ENCODE measurements around the gene INTU.

INTU gene

DNA sequence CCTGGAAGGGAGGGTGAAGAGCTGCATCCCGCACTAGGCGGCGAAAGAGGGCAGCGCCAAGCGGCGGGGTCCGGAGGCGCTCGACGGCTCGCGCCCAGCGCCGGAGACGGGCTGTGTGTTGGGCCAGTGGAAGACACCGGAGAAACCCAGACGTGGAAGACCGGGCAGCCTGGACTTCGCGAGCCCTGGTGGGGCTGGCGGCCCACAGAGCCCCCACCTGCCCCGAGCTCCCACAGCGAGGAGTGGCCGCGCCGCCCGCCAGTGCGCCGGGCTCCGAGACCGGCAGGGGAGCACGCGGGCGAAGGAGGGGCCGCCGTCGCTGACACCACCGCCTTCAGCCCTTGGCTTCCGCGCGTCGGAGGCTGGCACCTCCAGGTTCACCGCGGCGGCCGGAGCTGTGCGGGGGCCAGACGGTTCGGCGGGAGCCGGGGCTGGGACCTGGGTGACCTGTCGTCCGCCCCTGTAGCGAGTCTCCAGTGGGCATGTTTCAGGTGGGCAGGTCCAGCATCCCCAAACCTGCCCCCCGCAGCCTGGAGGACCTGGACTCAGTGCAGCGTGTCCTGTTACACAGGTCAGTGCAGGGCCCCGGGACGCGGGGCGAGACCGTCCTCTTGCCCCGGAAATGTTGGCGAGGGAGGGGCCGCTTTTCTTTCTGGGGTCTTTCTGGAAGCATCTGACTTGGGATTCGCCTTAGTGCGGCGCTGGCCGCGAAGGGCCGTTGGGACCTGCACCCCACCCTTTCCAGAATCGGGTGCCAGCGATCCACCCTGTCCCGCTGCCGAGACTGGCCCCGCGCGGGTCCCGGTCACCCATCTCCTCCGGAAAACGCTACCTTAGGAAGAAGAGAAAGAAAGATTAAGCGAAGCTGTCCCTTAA lies 9.6 kb upstream of the INTU start (continued):
- TF ChIP-seq IKZF3 (tag by site-specific recombination; IDR thresholded peaks at IDR 0.05): no peak; the same call in 1 of the 2 replicates
- TF ChIP-seq, protein P1, sequence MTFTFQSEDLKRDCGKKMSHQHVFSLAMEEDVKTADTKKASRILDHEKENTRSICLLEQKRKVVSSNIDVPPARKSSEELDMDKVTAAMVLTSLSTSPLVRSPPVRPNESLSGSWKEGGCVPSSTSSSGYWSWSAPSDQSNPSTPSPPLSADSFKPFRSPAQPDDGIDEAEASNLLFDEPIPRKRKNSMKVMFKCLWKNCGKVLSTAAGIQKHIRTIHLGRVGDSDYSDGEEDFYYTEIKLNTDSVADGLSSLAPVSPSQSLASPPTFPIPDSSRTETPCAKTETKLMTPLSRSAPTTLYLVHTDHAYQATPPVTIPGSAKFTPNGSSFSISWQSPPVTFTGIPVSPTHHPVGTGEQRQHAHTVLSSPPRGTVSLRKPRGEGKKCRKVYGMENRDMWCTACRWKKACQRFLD (tag by site-specific recombination; IDR thresholded peaks at IDR 0.05): no peak
- TF ChIP-seq, protein P2, sequence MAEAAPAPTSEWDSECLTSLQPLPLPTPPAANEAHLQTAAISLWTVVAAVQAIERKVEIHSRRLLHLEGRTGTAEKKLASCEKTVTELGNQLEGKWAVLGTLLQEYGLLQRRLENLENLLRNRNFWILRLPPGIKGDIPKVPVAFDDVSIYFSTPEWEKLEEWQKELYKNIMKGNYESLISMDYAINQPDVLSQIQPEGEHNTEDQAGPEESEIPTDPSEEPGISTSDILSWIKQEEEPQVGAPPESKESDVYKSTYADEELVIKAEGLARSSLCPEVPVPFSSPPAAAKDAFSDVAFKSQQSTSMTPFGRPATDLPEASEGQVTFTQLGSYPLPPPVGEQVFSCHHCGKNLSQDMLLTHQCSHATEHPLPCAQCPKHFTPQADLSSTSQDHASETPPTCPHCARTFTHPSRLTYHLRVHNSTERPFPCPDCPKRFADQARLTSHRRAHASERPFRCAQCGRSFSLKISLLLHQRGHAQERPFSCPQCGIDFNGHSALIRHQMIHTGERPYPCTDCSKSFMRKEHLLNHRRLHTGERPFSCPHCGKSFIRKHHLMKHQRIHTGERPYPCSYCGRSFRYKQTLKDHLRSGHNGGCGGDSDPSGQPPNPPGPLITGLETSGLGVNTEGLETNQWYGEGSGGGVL (tag by site-specific recombination; IDR thresholded peaks at IDR 0.05): peak; percentile 70
- peak; percentile 55; the same call in 1 of the 2 replicates for TF ChIP-seq ZNF837 (tag by site-specific recombination; IDR thresholded peaks at IDR 0.05)
- TF ChIP-seq FEZF1 (tag by site-specific recombination; IDR thresholded peaks at IDR 0.05): no peak
- TF ChIP-seq ZNF791 (tag by site-specific recombination; IDR thresholded peaks at IDR 0.05): no peak
- TF ChIP-seq, protein P3, sequence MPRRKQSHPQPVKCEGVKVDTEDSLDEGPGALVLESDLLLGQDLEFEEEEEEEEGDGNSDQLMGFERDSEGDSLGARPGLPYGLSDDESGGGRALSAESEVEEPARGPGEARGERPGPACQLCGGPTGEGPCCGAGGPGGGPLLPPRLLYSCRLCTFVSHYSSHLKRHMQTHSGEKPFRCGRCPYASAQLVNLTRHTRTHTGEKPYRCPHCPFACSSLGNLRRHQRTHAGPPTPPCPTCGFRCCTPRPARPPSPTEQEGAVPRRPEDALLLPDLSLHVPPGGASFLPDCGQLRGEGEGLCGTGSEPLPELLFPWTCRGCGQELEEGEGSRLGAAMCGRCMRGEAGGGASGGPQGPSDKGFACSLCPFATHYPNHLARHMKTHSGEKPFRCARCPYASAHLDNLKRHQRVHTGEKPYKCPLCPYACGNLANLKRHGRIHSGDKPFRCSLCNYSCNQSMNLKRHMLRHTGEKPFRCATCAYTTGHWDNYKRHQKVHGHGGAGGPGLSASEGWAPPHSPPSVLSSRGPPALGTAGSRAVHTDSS (tag by site-specific recombination; IDR thresholded peaks at IDR 0.05): no peak
- TF ChIP-seq ZNF596 (tag by site-specific recombination; IDR thresholded peaks at IDR 0.05): no peak
- no peak for TF ChIP-seq ZNF610 (tag by site-specific recombination; IDR thresholded peaks at IDR 0.05; ENCODE audit: borderline replicate concordance)
- TF ChIP-seq, protein P4, sequence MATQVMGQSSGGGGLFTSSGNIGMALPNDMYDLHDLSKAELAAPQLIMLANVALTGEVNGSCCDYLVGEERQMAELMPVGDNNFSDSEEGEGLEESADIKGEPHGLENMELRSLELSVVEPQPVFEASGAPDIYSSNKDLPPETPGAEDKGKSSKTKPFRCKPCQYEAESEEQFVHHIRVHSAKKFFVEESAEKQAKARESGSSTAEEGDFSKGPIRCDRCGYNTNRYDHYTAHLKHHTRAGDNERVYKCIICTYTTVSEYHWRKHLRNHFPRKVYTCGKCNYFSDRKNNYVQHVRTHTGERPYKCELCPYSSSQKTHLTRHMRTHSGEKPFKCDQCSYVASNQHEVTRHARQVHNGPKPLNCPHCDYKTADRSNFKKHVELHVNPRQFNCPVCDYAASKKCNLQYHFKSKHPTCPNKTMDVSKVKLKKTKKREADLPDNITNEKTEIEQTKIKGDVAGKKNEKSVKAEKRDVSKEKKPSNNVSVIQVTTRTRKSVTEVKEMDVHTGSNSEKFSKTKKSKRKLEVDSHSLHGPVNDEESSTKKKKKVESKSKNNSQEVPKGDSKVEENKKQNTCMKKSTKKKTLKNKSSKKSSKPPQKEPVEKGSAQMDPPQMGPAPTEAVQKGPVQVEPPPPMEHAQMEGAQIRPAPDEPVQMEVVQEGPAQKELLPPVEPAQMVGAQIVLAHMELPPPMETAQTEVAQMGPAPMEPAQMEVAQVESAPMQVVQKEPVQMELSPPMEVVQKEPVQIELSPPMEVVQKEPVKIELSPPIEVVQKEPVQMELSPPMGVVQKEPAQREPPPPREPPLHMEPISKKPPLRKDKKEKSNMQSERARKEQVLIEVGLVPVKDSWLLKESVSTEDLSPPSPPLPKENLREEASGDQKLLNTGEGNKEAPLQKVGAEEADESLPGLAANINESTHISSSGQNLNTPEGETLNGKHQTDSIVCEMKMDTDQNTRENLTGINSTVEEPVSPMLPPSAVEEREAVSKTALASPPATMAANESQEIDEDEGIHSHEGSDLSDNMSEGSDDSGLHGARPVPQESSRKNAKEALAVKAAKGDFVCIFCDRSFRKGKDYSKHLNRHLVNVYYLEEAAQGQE (tag by site-specific recombination; IDR thresholded peaks at IDR 0.05): peak; percentile 9; the same call in 1 of the 2 replicates
- TF ChIP-seq, protein P5, sequence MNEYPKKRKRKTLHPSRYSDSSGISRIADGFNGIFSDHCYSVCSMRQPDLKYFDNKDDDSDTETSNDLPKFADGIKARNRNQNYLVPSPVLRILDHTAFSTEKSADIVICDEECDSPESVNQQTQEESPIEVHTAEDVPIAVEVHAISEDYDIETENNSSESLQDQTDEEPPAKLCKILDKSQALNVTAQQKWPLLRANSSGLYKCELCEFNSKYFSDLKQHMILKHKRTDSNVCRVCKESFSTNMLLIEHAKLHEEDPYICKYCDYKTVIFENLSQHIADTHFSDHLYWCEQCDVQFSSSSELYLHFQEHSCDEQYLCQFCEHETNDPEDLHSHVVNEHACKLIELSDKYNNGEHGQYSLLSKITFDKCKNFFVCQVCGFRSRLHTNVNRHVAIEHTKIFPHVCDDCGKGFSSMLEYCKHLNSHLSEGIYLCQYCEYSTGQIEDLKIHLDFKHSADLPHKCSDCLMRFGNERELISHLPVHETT (tag by site-specific recombination; IDR thresholded peaks at IDR 0.05): no peak
- TF ChIP-seq, protein P6, sequence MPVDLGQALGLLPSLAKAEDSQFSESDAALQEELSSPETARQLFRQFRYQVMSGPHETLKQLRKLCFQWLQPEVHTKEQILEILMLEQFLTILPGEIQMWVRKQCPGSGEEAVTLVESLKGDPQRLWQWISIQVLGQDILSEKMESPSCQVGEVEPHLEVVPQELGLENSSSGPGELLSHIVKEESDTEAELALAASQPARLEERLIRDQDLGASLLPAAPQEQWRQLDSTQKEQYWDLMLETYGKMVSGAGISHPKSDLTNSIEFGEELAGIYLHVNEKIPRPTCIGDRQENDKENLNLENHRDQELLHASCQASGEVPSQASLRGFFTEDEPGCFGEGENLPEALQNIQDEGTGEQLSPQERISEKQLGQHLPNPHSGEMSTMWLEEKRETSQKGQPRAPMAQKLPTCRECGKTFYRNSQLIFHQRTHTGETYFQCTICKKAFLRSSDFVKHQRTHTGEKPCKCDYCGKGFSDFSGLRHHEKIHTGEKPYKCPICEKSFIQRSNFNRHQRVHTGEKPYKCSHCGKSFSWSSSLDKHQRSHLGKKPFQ (tag by site-specific recombination; IDR thresholded peaks at IDR 0.05): no peak
- no peak for TF ChIP-seq HOXD13 (CRISPR knock-in tag; IDR thresholded peaks at IDR 0.05; ENCODE audit: borderline replicate concordance)
- no peak for TF ChIP-seq ZNF585B (tag by site-specific recombination; IDR thresholded peaks at IDR 0.05)
- peak; percentile 89 for TF ChIP-seq ZNF335 (tag by site-specific recombination; conservative IDR thresholded peaks at IDR 0.05)
- TF ChIP-seq, protein P7, sequence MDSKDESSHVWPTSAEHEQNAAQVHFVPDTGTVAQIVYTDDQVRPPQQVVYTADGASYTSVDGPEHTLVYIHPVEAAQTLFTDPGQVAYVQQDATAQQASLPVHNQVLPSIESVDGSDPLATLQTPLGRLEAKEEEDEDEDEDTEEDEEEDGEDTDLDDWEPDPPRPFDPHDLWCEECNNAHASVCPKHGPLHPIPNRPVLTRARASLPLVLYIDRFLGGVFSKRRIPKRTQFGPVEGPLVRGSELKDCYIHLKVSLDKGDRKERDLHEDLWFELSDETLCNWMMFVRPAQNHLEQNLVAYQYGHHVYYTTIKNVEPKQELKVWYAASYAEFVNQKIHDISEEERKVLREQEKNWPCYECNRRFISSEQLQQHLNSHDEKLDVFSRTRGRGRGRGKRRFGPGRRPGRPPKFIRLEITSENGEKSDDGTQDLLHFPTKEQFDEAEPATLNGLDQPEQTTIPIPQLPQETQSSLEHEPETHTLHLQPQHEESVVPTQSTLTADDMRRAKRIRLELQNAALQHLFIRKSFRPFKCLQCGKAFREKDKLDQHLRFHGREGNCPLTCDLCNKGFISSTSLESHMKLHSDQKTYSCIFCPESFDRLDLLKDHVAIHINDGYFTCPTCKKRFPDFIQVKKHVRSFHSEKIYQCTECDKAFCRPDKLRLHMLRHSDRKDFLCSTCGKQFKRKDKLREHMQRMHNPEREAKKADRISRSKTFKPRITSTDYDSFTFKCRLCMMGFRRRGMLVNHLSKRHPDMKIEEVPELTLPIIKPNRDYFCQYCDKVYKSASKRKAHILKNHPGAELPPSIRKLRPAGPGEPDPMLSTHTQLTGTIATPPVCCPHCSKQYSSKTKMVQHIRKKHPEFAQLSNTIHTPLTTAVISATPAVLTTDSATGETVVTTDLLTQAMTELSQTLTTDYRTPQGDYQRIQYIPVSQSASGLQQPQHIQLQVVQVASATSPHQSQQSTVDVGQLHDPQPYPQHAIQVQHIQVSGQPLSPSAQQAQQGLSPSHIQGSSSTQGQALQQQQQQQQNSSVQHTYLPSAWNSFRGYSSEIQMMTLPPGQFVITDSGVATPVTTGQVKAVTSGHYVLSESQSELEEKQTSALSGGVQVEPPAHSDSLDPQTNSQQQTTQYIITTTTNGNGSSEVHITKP (tag by site-specific recombination; IDR thresholded peaks at IDR 0.05): peak; percentile 84
- TF ChIP-seq SCRT2 (tag by site-specific recombination; IDR thresholded peaks at IDR 0.05): no peak
- no peak for TF ChIP-seq ZNF548 (tag by site-specific recombination; IDR thresholded peaks at IDR 0.05)
- TF ChIP-seq ZEB2 (tag by site-specific recombination; IDR thresholded peaks at IDR 0.05): peak; percentile 27
- TF ChIP-seq OSR2 (tag by site-specific recombination; IDR thresholded peaks at IDR 0.05): no peak
- TF ChIP-seq ZNF169 (tag by site-specific recombination; IDR thresholded peaks at IDR 0.05): no peak
- TF ChIP-seq, protein P8, sequence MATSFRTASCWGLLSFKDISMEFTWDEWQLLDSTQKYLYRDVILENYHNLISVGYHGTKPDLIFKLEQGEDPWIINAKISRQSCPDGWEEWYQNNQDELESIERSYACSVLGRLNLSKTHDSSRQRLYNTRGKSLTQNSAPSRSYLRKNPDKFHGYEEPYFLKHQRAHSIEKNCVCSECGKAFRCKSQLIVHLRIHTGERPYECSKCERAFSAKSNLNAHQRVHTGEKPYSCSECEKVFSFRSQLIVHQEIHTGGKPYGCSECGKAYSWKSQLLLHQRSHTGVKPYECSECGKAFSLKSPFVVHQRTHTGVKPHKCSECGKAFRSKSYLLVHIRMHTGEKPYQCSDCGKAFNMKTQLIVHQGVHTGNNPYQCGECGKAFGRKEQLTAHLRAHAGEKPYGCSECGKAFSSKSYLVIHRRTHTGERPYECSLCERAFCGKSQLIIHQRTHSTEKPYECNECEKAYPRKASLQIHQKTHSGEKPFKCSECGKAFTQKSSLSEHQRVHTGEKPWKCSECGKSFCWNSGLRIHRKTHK (tag by site-specific recombination; IDR thresholded peaks at IDR 0.05): no peak

Measured in HEK293 (cell line).